ENCODE results near the gene ALS2CL.

- no peak for TF ChIP-seq EZH2 (IDR thresholded peaks at IDR 0.05; ENCODE audit: low read depth)
- TF ChIP-seq, protein P1, sequence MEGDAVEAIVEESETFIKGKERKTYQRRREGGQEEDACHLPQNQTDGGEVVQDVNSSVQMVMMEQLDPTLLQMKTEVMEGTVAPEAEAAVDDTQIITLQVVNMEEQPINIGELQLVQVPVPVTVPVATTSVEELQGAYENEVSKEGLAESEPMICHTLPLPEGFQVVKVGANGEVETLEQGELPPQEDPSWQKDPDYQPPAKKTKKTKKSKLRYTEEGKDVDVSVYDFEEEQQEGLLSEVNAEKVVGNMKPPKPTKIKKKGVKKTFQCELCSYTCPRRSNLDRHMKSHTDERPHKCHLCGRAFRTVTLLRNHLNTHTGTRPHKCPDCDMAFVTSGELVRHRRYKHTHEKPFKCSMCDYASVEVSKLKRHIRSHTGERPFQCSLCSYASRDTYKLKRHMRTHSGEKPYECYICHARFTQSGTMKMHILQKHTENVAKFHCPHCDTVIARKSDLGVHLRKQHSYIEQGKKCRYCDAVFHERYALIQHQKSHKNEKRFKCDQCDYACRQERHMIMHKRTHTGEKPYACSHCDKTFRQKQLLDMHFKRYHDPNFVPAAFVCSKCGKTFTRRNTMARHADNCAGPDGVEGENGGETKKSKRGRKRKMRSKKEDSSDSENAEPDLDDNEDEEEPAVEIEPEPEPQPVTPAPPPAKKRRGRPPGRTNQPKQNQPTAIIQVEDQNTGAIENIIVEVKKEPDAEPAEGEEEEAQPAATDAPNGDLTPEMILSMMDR (conservative IDR thresholded peaks at IDR 0.05) = peak; percentile 56
Observed at GRCh38 chr3:46695177-46695961, 1.9 kb upstream of the ALS2CL start.

Measured in PC-9 (cell line).